Activated naive CD8-positive, alpha-beta T cell treated with anti-CD3 and anti-CD28 coated beads, Interleukin-2, amount 50 U/mL, for 24 hours (primary cell): ENCODE results near the gene GSK3A.
A peak's percentile ranks its signal among the peaks of the same experiment; 100 is the strongest.
"Not testable (repeated sequence)": the region's sequence is repeated elsewhere in the genome, so short reads cannot be mapped to it uniquely, and the experiment has no call there.

Source experiments
- ATAC-seq: fragments of 150-1000 bp; cut with Tn5 transposase; one replicate; pipeline ENCODE4 v1.10.0; 2021
- DNase-seq: peaks from one replicate; pipeline ENCODE4 v3.0.0; 2021
- H3K27ac Mint-ChIP-seq: one replicate; pipeline ENCODE4 v1.8.0; 2021; ENCODE audit warnings: mild to moderate bottlenecking, mixed read lengths
- H3K27me3 Mint-ChIP-seq: one replicate; pipeline ENCODE4 v1.8.0; 2021; ENCODE audit warnings: mixed read lengths
- H3K36me3 Mint-ChIP-seq: one replicate; pipeline ENCODE4 v1.8.0; 2021; ENCODE audit warnings: low read depth, mixed read lengths
- H3K4me1 Mint-ChIP-seq: one replicate; pipeline ENCODE4 v1.8.0; 2021; ENCODE audit warnings: mixed read lengths
- H3K4me3 Mint-ChIP-seq: one replicate; pipeline ENCODE4 v1.8.0; 2021; ENCODE audit warnings: mild to moderate bottlenecking, moderate library complexity, mixed read lengths
- H3K9me3 Mint-ChIP-seq: one replicate; pipeline ENCODE4 v1.8.0; 2021; ENCODE audit warnings: mixed read lengths

The GSK3A gene

GRCh38 chr19:42266928-42267603 is 24.7 kb upstream of the GSK3A start:
- H3K4me3 Mint-ChIP-seq, H3K36me3 Mint-ChIP-seq, ATAC-seq, H3K9me3 Mint-ChIP-seq, H3K27ac Mint-ChIP-seq, DNase-seq, H3K27me3 Mint-ChIP-seq: not testable (repeated sequence)
- H3K4me1 Mint-ChIP-seq = peaks cover 21% of the 10 kb centered on the region

- H3K4me3 Mint-ChIP-seq, H3K9me3 Mint-ChIP-seq, DNase-seq, H3K27ac Mint-ChIP-seq, ATAC-seq, H3K36me3 Mint-ChIP-seq, H3K27me3 Mint-ChIP-seq: not testable (repeated sequence)
- peaks cover 16% of the 10 kb centered on the region for H3K4me1 Mint-ChIP-seq
Observed at GRCh38 chr19:42266105-42266504, 23.7 kb upstream of the GSK3A start.

GRCh38 chr19:42261763-42262162 is 19.4 kb upstream of the GSK3A start:
- Mint-ChIP-seq H3K9me3 (no peaks in the 10 kb centered on the region), H3K36me3 (no peaks in the 10 kb centered on the region), H3K27ac (no peak overlapping the region), H3K4me3 (no peak overlapping the region), H3K4me1 (no peaks in the 10 kb centered on the region), H3K27me3 (no peaks in the 10 kb centered on the region)
- ATAC-seq (peak; percentile 54), DNase-seq (no peak)

GRCh38 chr19:42257842-42258241 is 15.4 kb upstream of the GSK3A start:
- not testable (repeated sequence) for H3K4me1 Mint-ChIP-seq, H3K4me3 Mint-ChIP-seq, H3K36me3 Mint-ChIP-seq, H3K27me3 Mint-ChIP-seq, DNase-seq, H3K27ac Mint-ChIP-seq, ATAC-seq, H3K9me3 Mint-ChIP-seq

- H3K9me3 Mint-ChIP-seq = no peaks in the 10 kb centered on the region
- DNase-seq (peak; percentile 17), ATAC-seq (no peak)
- H3K4me1 Mint-ChIP-seq = peaks cover 20% of the 10 kb centered on the region
- peaks cover 11% of the 10 kb centered on the region for H3K36me3 Mint-ChIP-seq
- peak overlapping the region; percentile 77 for H3K4me3 Mint-ChIP-seq
- peak overlapping the region; percentile 30 for H3K27ac Mint-ChIP-seq
- peaks cover 5% of the 10 kb centered on the region for H3K27me3 Mint-ChIP-seq
Observed at GRCh38 chr19:42255766-42256745, 13.7 kb upstream of the GSK3A start.

GRCh38 chr19:42254850-42255765 is 12.7 kb upstream of the GSK3A start, which contains the start of gene ERF:
Gene ERF, minus strand, starts transcription at chr19:42255128. Its CDS starts 129 bp downstream, at chr19:42254999.
- peak within 1 kb of the TSS; percentile 72 for H3K27ac Mint-ChIP-seq
- peaks cover 28% of the 10 kb centered on the region for H3K4me1 Mint-ChIP-seq
- peaks cover 5% of the 10 kb centered on the region for H3K27me3 Mint-ChIP-seq
- H3K4me3 Mint-ChIP-seq = peak within 1 kb of the TSS; percentile 77
- no peaks in the 10 kb centered on the region for H3K9me3 Mint-ChIP-seq
- peak; percentile 78 for ATAC-seq
- H3K36me3 Mint-ChIP-seq = peaks cover 11% of the 10 kb centered on the region
- peak; percentile 95 for DNase-seq

GRCh38 chr19:42254089-42254849 is 11.9 kb upstream of the GSK3A start:
- Mint-ChIP-seq H3K36me3 (peaks cover 17% of the 10 kb centered on the region), H3K9me3 (no peaks in the 10 kb centered on the region), H3K27ac (peak overlapping the region; percentile 72), H3K4me1 (peaks cover 31% of the 10 kb centered on the region), H3K27me3 (peaks cover 5% of the 10 kb centered on the region), H3K4me3 (peak overlapping the region; percentile 77)
- ATAC-seq (peak; percentile 23), DNase-seq (peak; percentile 78)

- H3K27ac Mint-ChIP-seq = peak overlapping the region; percentile 97
- peaks cover 17% of the 10 kb centered on the region for H3K36me3 Mint-ChIP-seq
- H3K4me1 Mint-ChIP-seq = peaks cover 33% of the 10 kb centered on the region
- H3K4me3 Mint-ChIP-seq = peak overlapping the region; percentile 96
- no peaks in the 10 kb centered on the region for H3K9me3 Mint-ChIP-seq
- ATAC-seq (peak; percentile 6), DNase-seq (peak; percentile 64)
- H3K27me3 Mint-ChIP-seq = peaks cover 5% of the 10 kb centered on the region
Observed at GRCh38 chr19:42253245-42254088, 11.1 kb upstream of the GSK3A start.

GRCh38 chr19:42252365-42253244 is 10.2 kb upstream of the GSK3A start:
- H3K36me3 Mint-ChIP-seq = peaks cover 17% of the 10 kb centered on the region
- peak overlapping the region; percentile 97 for H3K27ac Mint-ChIP-seq
- no peaks in the 10 kb centered on the region for H3K9me3 Mint-ChIP-seq
- peak overlapping the region; percentile 96 for H3K4me3 Mint-ChIP-seq
- H3K4me1 Mint-ChIP-seq = peaks cover 33% of the 10 kb centered on the region
- DNase-seq (no peak), ATAC-seq (no peak)
- H3K27me3 Mint-ChIP-seq = peaks cover 5% of the 10 kb centered on the region

- no peak for ATAC-seq
Observed at GRCh38 chr19:42251572-42252358, 9.4 kb upstream of the GSK3A start.

GRCh38 chr19:42250666-42251531 is 8.5 kb upstream of the GSK3A start:
- ATAC-seq = peak; percentile 15
- peak overlapping the region; percentile 57 for H3K4me3 Mint-ChIP-seq
- H3K9me3 Mint-ChIP-seq = no peaks in the 10 kb centered on the region

More at GRCh38 chr19:42251572-42252358, 9.4 kb upstream of the GSK3A start:
- H3K36me3 Mint-ChIP-seq = peaks cover 19% of the 10 kb centered on the region
- peaks cover 37% of the 10 kb centered on the region for H3K4me1 Mint-ChIP-seq
- DNase-seq = no peak
- no peaks in the 10 kb centered on the region for H3K9me3 Mint-ChIP-seq
- H3K27ac Mint-ChIP-seq = peak overlapping the region; percentile 97
- H3K4me3 Mint-ChIP-seq = peak overlapping the region; percentile 96
- peaks cover 5% of the 10 kb centered on the region for H3K27me3 Mint-ChIP-seq

More at GRCh38 chr19:42250666-42251531, 8.5 kb upstream of the GSK3A start:
- DNase-seq = peak; percentile 34
- peaks cover 19% of the 10 kb centered on the region for H3K36me3 Mint-ChIP-seq
- peak overlapping the region; percentile 97 for H3K27ac Mint-ChIP-seq
- H3K27me3 Mint-ChIP-seq = peaks cover under 1% of the 10 kb centered on the region
- peaks cover 39% of the 10 kb centered on the region for H3K4me1 Mint-ChIP-seq
